ENCODE data around the gene SPAG8.

Gene SPAG8

DNA sequence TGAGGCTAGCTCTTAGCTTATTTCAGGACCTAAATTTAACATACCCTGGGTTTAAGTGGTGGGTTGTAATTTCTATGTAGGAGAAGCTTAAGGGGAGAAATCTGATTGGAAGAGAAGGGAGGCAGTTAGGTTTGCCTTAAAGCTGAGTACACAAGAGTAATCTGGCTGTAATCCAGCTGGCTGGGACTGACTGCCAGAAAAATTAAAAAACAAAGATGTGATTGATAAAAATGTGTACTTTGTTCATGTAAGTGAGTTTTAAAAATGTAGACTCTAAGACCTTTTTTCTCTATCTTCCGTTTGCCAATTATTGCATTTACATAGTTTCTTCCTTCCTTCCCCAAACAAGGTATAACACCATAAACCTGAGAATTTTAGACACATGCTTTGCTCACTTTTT, 40.5 kb downstream of the SPAG8 start:
- no peak for DNase-seq (ENCODE audit: low read depth)

DNA sequence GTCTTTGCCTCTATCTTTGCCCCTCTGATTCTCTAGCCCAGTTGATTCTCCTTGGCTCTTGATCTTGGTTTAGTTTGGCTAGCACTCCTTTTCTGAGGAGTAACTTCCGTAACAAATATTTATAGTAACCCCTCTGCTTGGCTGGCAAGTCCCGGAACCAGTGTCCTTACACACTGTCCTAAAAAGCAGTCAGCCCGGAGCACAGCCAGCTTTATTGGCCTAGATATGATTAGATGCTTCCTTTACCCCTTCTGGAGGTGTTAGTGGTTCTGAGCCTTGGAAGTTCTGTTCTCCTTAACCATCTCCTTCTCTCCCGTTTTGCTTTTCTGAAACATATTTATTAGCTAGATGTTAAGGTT, 41.0 kb downstream of the SPAG8 start:
- DNase-seq (ENCODE audit: low read depth): no peak

DNA sequence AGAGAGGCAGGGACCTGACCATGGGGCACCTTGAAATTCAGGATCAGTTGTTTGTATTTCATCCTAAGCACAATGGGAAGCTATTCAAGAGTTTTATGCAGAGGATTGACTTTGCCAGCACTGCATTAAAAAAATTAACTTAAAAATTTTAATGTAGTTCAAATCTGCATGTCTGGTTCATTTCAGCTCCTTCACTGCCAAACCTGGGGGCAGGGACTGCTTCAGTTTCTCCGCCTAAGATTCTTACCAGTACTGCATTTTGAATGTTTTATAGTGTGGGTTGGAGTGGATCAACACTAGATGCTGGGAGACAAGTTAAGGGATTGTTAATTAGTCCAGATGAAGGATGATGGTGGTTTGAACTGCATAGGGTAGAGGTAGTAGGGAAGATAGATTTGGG, 42.3 kb downstream of the SPAG8 start:
- no peak for DNase-seq (ENCODE audit: low read depth)

DNA sequence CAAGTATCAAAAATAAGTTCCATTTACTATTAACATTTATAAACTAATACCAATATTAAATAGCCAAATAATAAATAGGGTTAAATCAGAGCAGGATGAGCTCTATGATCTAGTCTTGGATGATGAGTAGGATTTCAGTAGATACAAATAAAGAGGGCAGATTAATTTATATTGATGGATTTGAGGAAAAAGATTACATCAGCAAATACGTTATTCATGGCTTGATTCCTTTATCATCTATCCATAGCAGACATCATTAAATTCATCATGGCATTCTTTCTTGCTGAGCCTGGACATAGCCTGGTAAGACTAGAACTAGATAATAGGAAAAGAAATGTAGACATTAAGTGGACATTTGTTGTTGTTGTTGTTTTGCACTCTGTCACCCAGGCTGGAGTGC, 44.6 kb downstream of the SPAG8 start:
- DNase-seq (ENCODE audit: low read depth): no peak

DNA sequence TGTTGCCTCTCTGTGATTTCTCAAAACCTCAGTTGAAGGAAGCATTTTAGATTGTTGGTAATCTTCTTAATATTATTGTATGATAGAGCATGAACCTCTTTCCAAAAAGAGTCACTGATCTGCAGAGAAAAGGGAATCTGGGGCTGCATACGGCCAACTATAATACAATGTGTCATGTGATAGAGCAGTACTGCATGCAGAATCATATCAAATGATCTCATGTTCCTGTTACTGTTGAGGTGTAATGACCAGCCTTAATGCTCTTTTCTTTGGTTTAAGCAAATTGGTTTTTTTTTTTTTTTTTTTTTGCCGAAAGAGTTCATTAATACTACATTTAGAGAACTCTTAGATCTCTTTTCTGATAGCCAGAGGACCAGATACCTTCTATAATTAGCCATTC, 45.1 kb downstream of the SPAG8 start:
- no peak for DNase-seq (ENCODE audit: low read depth)

DNA sequence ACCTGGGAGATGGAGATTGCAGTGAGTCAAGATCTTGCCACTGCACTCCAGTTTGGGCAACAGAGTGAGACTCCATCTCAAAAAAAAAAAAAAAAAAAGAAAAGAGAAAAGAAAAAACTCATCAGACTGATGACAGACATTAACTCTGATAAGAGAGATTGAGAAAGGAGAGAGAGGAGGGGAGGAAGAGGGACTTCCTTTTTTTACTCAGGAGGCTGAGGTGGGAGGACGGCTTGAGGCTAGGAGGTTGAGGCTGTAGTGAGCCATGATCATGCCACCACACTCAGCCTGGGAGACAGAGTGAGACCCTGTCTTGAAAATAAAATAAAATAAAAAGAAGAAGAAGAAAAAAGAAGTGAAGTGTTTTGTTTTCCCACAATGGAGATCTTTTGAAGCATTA, 48.3 kb downstream of the SPAG8 start:
- DNase-seq (ENCODE audit: low read depth): no peak

DNA sequence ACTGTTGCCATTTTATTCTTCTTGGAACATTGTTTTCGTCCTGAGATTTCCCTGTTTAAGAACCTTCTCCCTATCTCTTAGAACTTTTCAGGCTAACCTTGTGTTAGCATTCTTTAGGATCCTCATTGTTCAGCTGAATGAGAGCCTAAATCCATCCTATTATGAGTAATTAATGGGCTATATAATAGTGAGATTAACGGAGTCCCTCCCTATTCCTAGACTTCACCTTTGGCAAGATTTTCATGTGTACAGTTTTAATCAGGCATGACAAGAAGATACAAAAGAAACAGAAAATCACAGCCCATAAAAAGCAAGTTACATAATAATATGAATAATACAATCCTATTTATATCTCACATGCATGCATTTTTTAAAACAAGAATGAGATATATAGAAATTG, 48.9 kb downstream of the SPAG8 start:
- DNase-seq (ENCODE audit: low read depth): no peak

DNA sequence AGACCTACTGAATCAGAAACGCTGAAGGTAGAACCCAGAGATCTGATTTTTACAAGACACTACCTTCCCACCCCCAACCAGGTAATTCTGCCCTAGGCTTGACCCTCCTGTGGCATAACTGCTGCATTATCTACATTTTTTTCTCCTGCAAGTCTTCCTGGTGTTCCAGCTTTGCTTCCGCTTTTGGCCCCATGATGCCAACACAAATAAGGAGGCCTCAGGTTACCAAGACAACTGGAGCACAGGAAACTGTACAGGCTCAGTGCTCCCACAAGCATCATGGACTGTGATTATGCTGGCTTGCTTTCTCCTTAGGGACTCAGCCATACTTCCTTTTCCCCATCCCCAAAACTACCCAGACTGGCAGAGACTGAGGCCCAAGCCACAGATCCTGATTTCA, 51.4 kb downstream of the SPAG8 start:
- no peak for DNase-seq (ENCODE audit: low read depth)

DNA sequence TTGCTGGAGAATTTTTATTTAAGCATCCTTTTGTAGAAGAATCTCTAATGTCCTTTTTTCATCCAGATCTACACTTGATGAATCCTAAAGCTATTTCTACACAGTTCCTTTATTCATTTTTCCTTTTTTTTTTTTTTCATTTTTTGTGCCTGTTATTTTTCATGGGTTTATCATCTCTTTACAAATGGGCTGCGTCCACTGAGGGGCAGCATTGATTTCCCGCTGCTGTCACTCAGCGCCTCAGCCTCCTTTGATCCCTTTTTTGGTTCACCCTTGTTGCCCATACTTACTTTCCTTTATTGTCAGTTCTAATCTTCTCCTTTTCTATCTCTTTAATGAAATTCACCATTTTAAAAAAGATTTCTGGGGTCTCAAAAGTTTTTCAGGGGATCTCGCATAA, 52.3 kb downstream of the SPAG8 start:
- no peak for DNase-seq (ENCODE audit: low read depth)

Measured in stimulated activated CD8-positive, alpha-beta memory T cell treated with anti-CD3 and anti-CD28 coated beads, Interleukin-7, amount 100 ng/mL, for 24 hours (primary cell).